Measurements from ENCODE around the gene MED16.

MED16 gene

GRCh38 chr19:892894-893689, at the start of gene MED16, which contains the start of gene RNU6-9:
Gene MED16 (minus strand): TSS chr19:893187. CDS start chr19:891131, 2,056 bp downstream.
Gene RNU6-9 (plus strand): TSS chr19:893484.
- DNase-seq: peak; percentile 96

- DNase-seq: no peak
Measured at GRCh38 chr19:942133-942645, 49.2 kb upstream of the MED16 start.

- DNase-seq: no peak
Measured at GRCh38 chr19:941292-942132, 48.5 kb upstream of the MED16 start.

- DNase-seq: peak; percentile 66
Measured at GRCh38 chr19:940591-941291, 47.8 kb upstream of the MED16 start.

- DNase-seq: no peak
Measured at GRCh38 chr19:939922-940321, 46.9 kb upstream of the MED16 start.

GRCh38 chr19:939439-939838, 46.5 kb upstream of the MED16 start:
- no peak for DNase-seq

- DNase-seq: no peak
Measured at GRCh38 chr19:938233-938923, 45.4 kb upstream of the MED16 start.

- peak; percentile 96 for DNase-seq
Measured at GRCh38 chr19:937259-937694, 44.3 kb upstream of the MED16 start.

- no peak for DNase-seq
Measured at GRCh38 chr19:936175-936546, 43.2 kb upstream of the MED16 start.

- DNase-seq: peak; percentile 63
Measured at GRCh38 chr19:934865-935479, 42.0 kb upstream of the MED16 start.

- no peak for DNase-seq
Measured at GRCh38 chr19:934197-934840, 41.3 kb upstream of the MED16 start.

- no peak for DNase-seq
Measured at GRCh38 chr19:933553-933882, 40.5 kb upstream of the MED16 start.

- DNase-seq: peak; percentile 64
Measured at GRCh38 chr19:932648-933552, 39.9 kb upstream of the MED16 start.

- DNase-seq: no peak
Measured at GRCh38 chr19:931860-932647, 39.1 kb upstream of the MED16 start.

- no peak for DNase-seq
Measured at GRCh38 chr19:929891-930258, 36.9 kb upstream of the MED16 start.

GRCh38 chr19:929203-929890, 36.4 kb upstream of the MED16 start:
- DNase-seq: no peak

GRCh38 chr19:928471-929202, 35.6 kb upstream of the MED16 start:
- DNase-seq: no peak

GRCh38 chr19:927780-928401, 34.9 kb upstream of the MED16 start:
- DNase-seq: no peak

Measured in inflammatory macrophage treated with lipopolysaccharide for 4 hours (primary cell).